Embryonic facial prominence (tissue), 1 donor: ENCODE data around the gene GGA2.
"Not testable (repeated sequence)": the region's sequence is repeated elsewhere in the genome, so short reads cannot be mapped to it uniquely, and the experiment has no call there.

Experiments used
- DNase-seq: peaks from one replicate; pipeline ENCODE4 v3.0.0-alpha.2; 2016; ENCODE audit errors: extremely low spot score

The GGA2 gene

GRCh38 chr16:23478566-23478965 lies 31.7 kb downstream of the GGA2 start:
- DNase-seq, result no peak

- no peak for DNase-seq
These were observed 34.0 kb downstream of the GGA2 start for GRCh38 chr16:23476289-23476688.

DNA sequence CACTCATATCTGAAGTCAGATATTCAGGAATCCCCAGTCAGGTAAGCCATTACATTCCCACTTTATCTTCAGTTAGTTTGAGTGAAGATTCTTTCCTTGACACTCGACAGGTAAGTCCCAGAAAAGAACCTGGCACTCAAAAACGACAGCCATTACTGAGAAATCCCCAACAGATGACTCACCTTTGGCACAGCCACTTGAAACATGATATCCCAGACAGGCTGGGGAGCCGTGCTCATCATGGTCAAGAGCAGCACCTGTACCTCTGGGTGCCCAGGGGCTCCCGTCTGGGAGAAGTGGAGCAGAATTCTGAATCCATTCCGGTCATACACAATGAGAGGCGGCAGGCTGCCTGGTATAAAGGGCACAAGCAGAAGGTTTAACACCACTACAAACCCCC lies 40.5 kb downstream of the GGA2 start:
- DNase-seq, result no peak

GRCh38 chr16:23466162-23466885 lies 44.0 kb downstream of the GGA2 start:
- DNase-seq, result no peak

- DNase-seq, result no peak
These were observed 45.1 kb downstream of the GGA2 start for GRCh38 chr16:23465179-23465578.

- DNase-seq, result no peak
These were observed 46.1 kb downstream of the GGA2 start for GRCh38 chr16:23464196-23464595.

DNA sequence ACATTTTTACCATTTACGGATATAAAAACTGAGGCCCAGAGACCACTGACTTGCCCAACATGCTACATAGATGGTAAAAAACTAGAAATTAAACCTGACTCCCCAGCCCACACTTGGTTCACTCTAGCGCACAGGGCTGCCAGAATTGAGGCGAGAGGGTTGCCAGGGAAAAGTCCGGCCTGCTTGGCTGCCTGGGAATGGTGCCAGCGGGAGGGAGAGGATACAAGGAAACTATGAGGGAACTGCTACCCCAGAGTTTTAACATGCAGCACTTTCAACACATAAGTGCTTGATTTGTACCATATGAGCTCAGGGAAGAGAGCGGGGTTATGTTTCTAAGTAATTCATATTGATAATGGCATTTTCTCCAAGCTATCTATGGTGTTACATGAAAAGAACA lies 47.3 kb downstream of the GGA2 start:
- DNase-seq, result peak; percentile 30

- DNase-seq, result no peak
These were observed 56.8 kb downstream of the GGA2 start for GRCh38 chr16:23453338-23454052.

- peak; percentile 73 for DNase-seq
These were observed 57.5 kb downstream of the GGA2 start, which contains the start of gene COG7 for GRCh38 chr16:23452572-23453337. TSS of gene COG7 (minus strand) at chr16:23453189. CDS start at chr16:23452994, 195 bp downstream.

- DNase-seq, result no peak
These were observed 58.1 kb downstream of the GGA2 start for GRCh38 chr16:23452221-23452571.

DNA sequence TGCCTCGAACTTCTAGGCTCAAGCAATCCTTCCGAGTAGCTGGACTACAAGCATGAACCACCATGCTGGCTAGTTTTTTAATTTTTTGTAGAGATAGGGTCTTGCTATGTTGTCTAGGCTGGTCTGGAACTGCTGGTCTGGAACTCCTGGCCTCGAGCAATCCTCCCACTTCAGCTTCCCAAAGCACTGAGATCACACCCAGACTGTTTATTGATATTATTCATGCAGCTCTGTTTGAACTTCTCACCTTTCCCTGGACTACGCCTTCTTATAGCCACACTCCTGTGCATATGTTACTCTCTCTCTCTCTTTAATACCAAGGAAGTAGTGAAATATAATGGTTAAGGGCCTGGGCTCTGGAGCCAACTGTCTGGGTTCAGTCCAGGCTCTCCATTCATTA lies 61.9 kb downstream of the GGA2 start:
- no peak for DNase-seq

GRCh38 chr16:23437542-23437941 lies 72.8 kb downstream of the GGA2 start:
- DNase-seq, result not testable (repeated sequence)

- DNase-seq, result no peak
These were observed 73.3 kb downstream of the GGA2 start for GRCh38 chr16:23436951-23437350.

DNA sequence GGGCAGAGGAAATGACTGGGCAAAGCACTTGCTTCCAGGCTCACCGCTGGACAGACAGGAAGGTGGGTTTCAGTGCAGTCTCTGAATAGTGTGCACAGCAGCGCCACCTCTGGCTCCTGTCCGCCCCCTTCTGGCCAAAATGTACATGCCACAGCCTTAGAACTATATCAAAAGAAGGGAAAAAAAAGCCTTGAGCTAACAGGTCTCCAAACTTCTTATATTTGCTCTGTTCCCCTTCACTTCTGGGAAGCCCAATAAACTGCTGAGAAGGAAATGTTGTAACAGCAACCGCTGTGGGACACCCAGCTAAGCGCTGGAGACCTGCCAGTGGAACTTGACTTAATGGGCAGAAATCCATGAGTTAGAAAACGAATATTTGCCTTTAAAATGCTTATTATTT lies 74.8 kb downstream of the GGA2 start:
- no peak for DNase-seq

DNA sequence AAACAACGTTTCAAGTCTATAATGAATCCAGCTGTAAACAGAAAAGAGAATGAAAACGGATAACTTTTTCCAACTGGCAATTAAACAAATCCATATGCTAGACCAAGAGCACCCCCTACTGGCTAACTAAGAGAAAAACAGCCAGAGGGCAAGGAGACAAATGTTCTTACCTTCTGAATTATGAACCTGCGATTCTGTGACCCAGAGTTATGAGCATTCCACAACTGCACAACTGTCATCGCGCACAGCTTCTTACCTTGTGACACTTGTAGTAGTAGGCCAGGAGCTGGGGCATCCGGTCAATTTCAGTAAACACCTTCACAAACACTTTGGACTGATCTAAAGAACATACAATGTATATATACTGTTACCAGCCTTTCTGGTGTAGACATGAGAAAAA lies 75.9 kb downstream of the GGA2 start:
- DNase-seq, result peak; percentile 48

DNA sequence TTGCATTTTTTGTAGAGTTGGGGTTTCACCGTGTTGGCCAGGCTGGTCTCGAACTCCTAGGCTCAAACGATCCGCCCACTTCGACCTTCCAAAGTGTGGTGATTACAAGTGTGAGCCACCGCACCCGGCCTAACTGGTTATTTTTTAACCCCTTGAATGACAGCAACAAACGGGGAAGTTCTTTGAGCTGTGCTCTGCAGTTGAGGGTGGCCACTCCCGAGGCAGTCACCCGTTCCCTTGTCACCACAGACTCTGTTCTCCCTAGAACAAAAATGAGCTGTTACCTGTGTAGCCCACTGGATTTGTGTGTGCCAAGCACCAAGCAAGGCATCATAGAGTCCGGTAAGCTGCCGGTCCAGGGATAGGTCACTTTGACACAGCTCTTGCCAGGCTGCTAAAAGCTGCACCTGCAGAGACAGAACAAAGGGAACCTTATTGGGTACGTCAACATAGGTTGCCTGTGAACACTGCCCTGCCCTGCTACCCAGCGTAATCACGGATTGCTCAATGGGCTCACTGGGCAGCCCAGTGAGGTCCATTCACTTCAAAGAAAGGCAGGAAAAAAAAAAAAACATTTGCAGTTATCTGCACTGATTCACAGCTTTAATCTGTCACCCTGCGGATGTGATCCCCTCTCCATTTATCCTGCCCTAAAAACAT lies 76.9 kb downstream of the GGA2 start:
- no peak for DNase-seq

DNA sequence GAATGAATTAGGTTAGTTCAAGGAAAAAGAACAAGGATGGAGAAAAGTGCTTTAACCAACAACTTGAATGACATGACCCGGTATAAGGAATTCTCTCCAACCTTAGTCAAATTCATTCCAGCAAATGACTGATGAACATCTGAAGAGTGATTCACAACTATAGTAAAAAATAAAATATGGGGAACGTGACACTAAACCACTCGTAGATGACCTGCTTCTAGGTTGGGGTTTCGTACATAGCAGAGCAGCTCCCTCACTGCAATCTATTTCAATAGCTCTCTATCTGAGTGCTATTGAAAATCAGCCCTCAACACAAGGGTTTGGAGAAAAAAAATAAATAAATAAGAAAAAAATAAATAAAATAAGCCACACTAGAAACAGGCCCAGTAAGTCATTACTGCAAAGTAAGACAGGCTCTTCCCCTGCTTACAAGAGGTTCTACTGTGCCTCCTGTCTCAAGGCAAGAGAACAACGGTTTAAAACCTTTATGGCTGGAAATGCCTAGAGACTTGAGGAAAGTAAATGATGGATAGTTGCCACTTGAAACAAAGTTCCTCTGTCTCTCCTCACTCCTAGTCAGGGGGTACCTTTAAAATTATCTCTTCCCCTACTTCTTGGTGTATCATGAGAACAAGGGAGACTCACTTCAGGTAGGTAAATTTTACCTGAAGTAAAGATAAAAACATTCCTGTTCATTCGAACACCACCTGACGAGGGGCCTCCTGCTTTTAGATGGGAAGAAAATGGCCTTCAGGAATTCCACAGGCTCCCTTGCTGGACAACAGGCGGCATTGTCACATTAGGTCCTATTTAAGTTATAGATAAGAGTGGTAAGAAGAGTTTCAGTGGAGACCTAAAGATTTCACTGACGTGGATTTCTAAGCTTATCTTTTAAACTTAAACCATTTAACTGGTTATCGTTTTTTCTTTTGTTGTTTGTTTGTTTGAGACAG lies 77.8 kb downstream of the GGA2 start:
- no peak for DNase-seq

- no peak for DNase-seq
These were observed 81.9 kb downstream of the GGA2 start for GRCh38 chr16:23428351-23428750.

GRCh38 chr16:23424292-23424958 lies 85.9 kb downstream of the GGA2 start:
- DNase-seq, result no peak

- DNase-seq, result no peak
These were observed 86.7 kb downstream of the GGA2 start for GRCh38 chr16:23423496-23424049.
